Measurements from ENCODE around the gene KANK3. TPM values are rescaled to one million over a fixed set of nuclear protein-coding genes. Genes with fewer than 3 reads are reported as not detected.
A peak's percentile ranks its signal among the peaks of the same experiment; 100 is the strongest.

The KANK3 gene
- polyA plus RNA-seq, 3 donors, result 0.15 TPM; not detected in 2

DNA sequence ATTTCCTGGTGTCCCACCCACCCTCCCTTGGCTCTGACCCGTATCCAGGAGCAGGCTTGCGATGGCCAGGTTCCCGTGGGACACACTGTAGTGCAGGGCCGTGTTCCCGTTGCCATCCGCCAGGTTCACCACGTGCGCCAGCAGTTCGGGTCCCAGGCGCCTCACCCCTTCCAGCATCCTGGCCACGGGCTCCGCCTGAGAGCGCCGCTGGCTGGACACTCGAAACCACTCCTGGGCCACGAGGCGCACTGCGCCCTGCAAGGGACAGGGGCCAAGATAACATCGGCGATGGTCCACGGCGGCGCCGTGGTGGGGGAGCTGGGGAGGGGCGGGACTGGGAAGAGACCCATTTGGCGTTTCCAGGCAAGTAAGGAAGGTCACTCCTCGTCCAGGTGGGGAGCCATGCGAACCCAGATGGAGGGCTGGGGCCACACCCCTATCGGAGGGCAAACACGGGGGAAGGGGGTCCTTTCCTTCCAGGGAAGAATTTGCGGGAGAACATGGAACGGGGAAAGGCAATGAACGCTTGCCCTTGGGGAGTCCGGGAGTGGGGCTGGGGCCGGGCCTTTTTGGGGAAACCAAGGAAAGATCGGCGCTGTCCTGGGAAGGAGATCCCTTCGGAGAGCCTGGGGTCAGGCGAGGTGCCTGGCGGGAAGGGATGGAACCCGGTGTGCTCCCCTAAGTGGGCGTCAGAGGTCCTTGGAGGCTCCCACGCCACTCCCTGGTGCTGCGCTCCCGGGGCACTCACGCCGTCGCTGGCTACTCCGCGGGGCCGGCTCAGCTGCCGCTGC is 9.9 kb downstream of the KANK3 start:
- 32% methylated on average over 52 of the region's 52 CpGs for WGBS (ENCODE audit: insufficient coverage)
- no peaks in the 10 kb centered on the region for H3K36me3 Mint-ChIP-seq
- Histone ChIP-seq H3K4me2 (replicated peaks; ENCODE audit: extremely low read depth, low read length, poor library complexity, severe bottlenecking) (no peak overlapping the region), H3K79me2 (ENCODE audit: insufficient read depth, low read length) (no peaks in the 10 kb centered on the region), H4K20me1 (ENCODE audit: insufficient read depth, low read length) (no peaks in the 10 kb centered on the region), H3K36me3 (replicated peaks in 1 of 2; ENCODE audit: control insufficient read depth in 1 of 2, insufficient read depth in 2 of 2, low read length in 2 of 2) (no peaks in the 10 kb centered on the region), H3K27ac (ENCODE audit: low read depth in 1 of 2, low read length in 2 of 2) (no peak overlapping the region), H3K9ac (ENCODE audit: insufficient read depth, low read length, poor library complexity, severe bottlenecking) (no peak overlapping the region), H3K9me3 (replicated peaks in 1 of 2; ENCODE audit: control insufficient read depth in 1 of 2, insufficient read depth in 1 of 2, low read length in 2 of 2) (peaks cover 0 to 9% of the 10 kb centered on the region in 2 donors), H3K4me1 (ENCODE audit: control insufficient read depth in 1 of 2, insufficient read depth in 2 of 2, low read length in 2 of 2) (peaks cover 0 to 12% of the 10 kb centered on the region in 2 donors), H3K4me3 (replicated peaks in 1 of 3; ENCODE audit: low read depth in 2 of 3, low read length in 3 of 3) (no peak overlapping the region), H3K27me3 (ENCODE audit: control insufficient read depth in 2 of 2, insufficient read depth in 2 of 2, low read length in 2 of 2) (peaks cover 21 to 38% of the 10 kb centered on the region in 2 donors), H2AFZ (ENCODE audit: insufficient read depth, low read depth, low read length, poor library complexity, severe bottlenecking) (no peak overlapping the region)
- peaks cover 0 to 10% (median 2%) of the 10 kb centered on the region in 7 donors for H3K9me3 Mint-ChIP-seq
- peak overlapping the region in 1 of 2 donors; percentile 70 for H3K4me3 Mint-ChIP-seq
- H3K4me1 Mint-ChIP-seq, result peaks cover 4% of the 10 kb centered on the region
- H3K27me3 Mint-ChIP-seq (ENCODE audit: low read depth in 3 of 3), result peaks cover 50 to 76% (median 68%) of the 10 kb centered on the region in 3 donors
- DNase-seq, result no peak
- intact Hi-C loops (cut with micrococcal nuclease), result no loop called here
- H3K27ac Mint-ChIP-seq, result peak overlapping the region in 1 of 7 donors; percentile 45
- TF ChIP-seq, protein P1, sequence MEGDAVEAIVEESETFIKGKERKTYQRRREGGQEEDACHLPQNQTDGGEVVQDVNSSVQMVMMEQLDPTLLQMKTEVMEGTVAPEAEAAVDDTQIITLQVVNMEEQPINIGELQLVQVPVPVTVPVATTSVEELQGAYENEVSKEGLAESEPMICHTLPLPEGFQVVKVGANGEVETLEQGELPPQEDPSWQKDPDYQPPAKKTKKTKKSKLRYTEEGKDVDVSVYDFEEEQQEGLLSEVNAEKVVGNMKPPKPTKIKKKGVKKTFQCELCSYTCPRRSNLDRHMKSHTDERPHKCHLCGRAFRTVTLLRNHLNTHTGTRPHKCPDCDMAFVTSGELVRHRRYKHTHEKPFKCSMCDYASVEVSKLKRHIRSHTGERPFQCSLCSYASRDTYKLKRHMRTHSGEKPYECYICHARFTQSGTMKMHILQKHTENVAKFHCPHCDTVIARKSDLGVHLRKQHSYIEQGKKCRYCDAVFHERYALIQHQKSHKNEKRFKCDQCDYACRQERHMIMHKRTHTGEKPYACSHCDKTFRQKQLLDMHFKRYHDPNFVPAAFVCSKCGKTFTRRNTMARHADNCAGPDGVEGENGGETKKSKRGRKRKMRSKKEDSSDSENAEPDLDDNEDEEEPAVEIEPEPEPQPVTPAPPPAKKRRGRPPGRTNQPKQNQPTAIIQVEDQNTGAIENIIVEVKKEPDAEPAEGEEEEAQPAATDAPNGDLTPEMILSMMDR (IDR thresholded peaks at IDR 0.05), result no peak

DNA sequence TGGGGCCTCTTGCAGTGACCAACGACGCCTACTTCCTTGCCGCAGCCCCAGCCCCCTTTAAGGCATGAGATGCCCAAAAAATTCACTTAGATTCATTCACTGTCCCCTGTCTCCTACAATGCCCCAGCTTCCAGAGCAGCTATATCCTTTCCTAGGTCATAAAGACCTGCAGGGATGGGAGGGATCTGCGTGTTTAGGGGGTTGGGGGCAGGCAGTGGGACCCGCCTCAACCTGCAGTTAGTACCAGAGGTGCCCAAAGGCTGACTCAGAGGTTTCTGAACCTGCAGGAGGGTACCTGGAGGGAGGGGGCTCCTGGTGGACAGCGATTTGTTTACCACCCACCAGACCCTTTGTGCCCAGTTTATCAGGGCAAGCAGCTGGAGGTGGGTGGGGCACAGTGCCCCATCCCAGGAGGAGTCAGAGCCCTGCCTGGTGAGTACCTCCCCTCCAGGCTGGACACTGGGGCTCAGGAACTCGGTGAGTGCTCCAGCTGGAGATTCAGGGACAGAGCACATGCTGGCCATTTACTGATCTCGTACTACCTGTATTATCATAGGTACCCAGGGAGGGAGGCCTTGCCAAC is 11.7 kb downstream of the KANK3 start:
- peaks cover 4% of the 10 kb centered on the region for H3K4me1 Mint-ChIP-seq
- no peak overlapping the region for H3K4me2 ChIP-seq (replicated peaks; ENCODE audit: extremely low read depth, low read length, poor library complexity, severe bottlenecking)
- H3K4me1 ChIP-seq (ENCODE audit: control insufficient read depth in 1 of 2, insufficient read depth in 2 of 2, low read length in 2 of 2), result peaks cover 0 to 12% of the 10 kb centered on the region in 2 donors
- intact Hi-C loops (cut with micrococcal nuclease), result no loop called here
- H3K4me3 ChIP-seq (replicated peaks in 1 of 3; ENCODE audit: low read depth in 2 of 3, low read length in 3 of 3), result no peak overlapping the region
- H3K9me3 ChIP-seq (replicated peaks in 1 of 2; ENCODE audit: control insufficient read depth in 1 of 2, insufficient read depth in 1 of 2, low read length in 2 of 2), result peaks cover 3 to 9% of the 10 kb centered on the region in 2 donors
- no peak overlapping the region for H3K9ac ChIP-seq (ENCODE audit: insufficient read depth, low read length, poor library complexity, severe bottlenecking)
- H3K36me3 ChIP-seq (replicated peaks in 1 of 2; ENCODE audit: control insufficient read depth in 1 of 2, insufficient read depth in 2 of 2, low read length in 2 of 2), result no peaks in the 10 kb centered on the region
- WGBS (ENCODE audit: insufficient coverage), result 85% methylated on average over 2 of the region's 8 CpGs
- TF ChIP-seq, protein P1 (IDR thresholded peaks at IDR 0.05), result no peak
- H2AFZ ChIP-seq (ENCODE audit: insufficient read depth, low read depth, low read length, poor library complexity, severe bottlenecking), result no peak overlapping the region
- no peaks in the 10 kb centered on the region for H3K36me3 Mint-ChIP-seq
- peaks cover 46 to 66% (median 57%) of the 10 kb centered on the region in 3 donors for H3K27me3 Mint-ChIP-seq (ENCODE audit: low read depth in 3 of 3)
- peaks cover 21 to 27% of the 10 kb centered on the region in 2 donors for H3K27me3 ChIP-seq (ENCODE audit: control insufficient read depth in 2 of 2, insufficient read depth in 2 of 2, low read length in 2 of 2)
- peaks cover 0 to 18% (median 7%) of the 10 kb centered on the region in 7 donors for H3K9me3 Mint-ChIP-seq
- H4K20me1 ChIP-seq (ENCODE audit: insufficient read depth, low read length), result no peaks in the 10 kb centered on the region
- H3K27ac Mint-ChIP-seq, result no peak overlapping the region
- no peak for DNase-seq
- no peak overlapping the region for H3K27ac ChIP-seq (ENCODE audit: low read depth in 1 of 2, low read length in 2 of 2)
- no peak overlapping the region for H3K4me3 Mint-ChIP-seq
- H3K79me2 ChIP-seq (ENCODE audit: insufficient read depth, low read length), result no peaks in the 10 kb centered on the region

Measured in CD14-positive monocyte (primary cell).